Stimulated activated naive CD8-positive, alpha-beta T cell treated with anti-CD3 and anti-CD28 coated beads, Interleukin-15, Interleukin-2, amounts not matched to agents 100 U/mL and 50 U/mL, for 24 hours (primary cell): ENCODE measurements around the gene CFAP74.
"Not testable (repeated sequence)": the region's sequence is repeated elsewhere in the genome, so short reads cannot be mapped to it uniquely, and the experiment has no call there.

ENCODE experiments used
- ATAC-seq: fragments of 150-1000 bp; cut with Tn5 transposase; one replicate; pipeline ENCODE4 v1.10.0; 2021
- DNase-seq: peaks from one replicate; pipeline ENCODE4 v3.0.0; 2021

Gene CFAP74

GRCh38 chr1:1984560-1985070 is 19.0 kb downstream of the CFAP74 start:
- ATAC-seq (no peak), DNase-seq (no peak)

- ATAC-seq (no peak), DNase-seq (no peak)
These were observed 21.0 kb downstream of the CFAP74 start for GRCh38 chr1:1982379-1983232.

GRCh38 chr1:1981631-1982327 is 21.8 kb downstream of the CFAP74 start:
- not testable (repeated sequence) for ATAC-seq

GRCh38 chr1:1981142-1981500 is 22.5 kb downstream of the CFAP74 start:
- DNase-seq (no peak), ATAC-seq (no peak)

More at GRCh38 chr1:1981631-1982327, 21.8 kb downstream of the CFAP74 start:
- not testable (repeated sequence) for DNase-seq

GRCh38 chr1:1980467-1981141 is 23.0 kb downstream of the CFAP74 start:
- DNase-seq (no peak), ATAC-seq (no peak)

- ATAC-seq (no peak), DNase-seq (no peak)
These were observed 24.0 kb downstream of the CFAP74 start for GRCh38 chr1:1979482-1980165.

- not testable (repeated sequence) for DNase-seq
These were observed 24.7 kb downstream of the CFAP74 start for GRCh38 chr1:1978690-1979481.

GRCh38 chr1:1978108-1978507 is 25.5 kb downstream of the CFAP74 start:
- ATAC-seq (no peak), DNase-seq (no peak)

More at GRCh38 chr1:1978690-1979481, 24.7 kb downstream of the CFAP74 start:
- not testable (repeated sequence) for ATAC-seq

- ATAC-seq (no peak), DNase-seq (no peak)
These were observed 27.6 kb downstream of the CFAP74 start for GRCh38 chr1:1976031-1976430.

GRCh38 chr1:1975535-1975934 is 28.1 kb downstream of the CFAP74 start:
- DNase-seq (no peak), ATAC-seq (no peak)

- DNase-seq = no peak
- no peak for ATAC-seq
These were observed 28.8 kb downstream of the CFAP74 start for GRCh38 chr1:1974834-1975233.

GRCh38 chr1:1973716-1974642 is 29.6 kb downstream of the CFAP74 start:
- DNase-seq (no peak), ATAC-seq (no peak)

GRCh38 chr1:1972976-1973715 is 30.4 kb downstream of the CFAP74 start:
- DNase-seq = no peak
- no peak for ATAC-seq

- DNase-seq (no peak), ATAC-seq (no peak)
These were observed 31.9 kb downstream of the CFAP74 start for GRCh38 chr1:1971688-1972087.

- no peak for DNase-seq
- ATAC-seq = no peak
These were observed 32.6 kb downstream of the CFAP74 start for GRCh38 chr1:1971017-1971416.

GRCh38 chr1:1969953-1970716 is 33.5 kb downstream of the CFAP74 start:
- ATAC-seq (no peak), DNase-seq (no peak)

- no peak for ATAC-seq
These were observed 34.1 kb downstream of the CFAP74 start for GRCh38 chr1:1969505-1969900.

GRCh38 chr1:1968767-1969504 is 34.6 kb downstream of the CFAP74 start:
- no peak for DNase-seq
- no peak for ATAC-seq

More at GRCh38 chr1:1969505-1969900, 34.1 kb downstream of the CFAP74 start:
- no peak for DNase-seq
